ENCODE results near the gene EML6.

DNA sequence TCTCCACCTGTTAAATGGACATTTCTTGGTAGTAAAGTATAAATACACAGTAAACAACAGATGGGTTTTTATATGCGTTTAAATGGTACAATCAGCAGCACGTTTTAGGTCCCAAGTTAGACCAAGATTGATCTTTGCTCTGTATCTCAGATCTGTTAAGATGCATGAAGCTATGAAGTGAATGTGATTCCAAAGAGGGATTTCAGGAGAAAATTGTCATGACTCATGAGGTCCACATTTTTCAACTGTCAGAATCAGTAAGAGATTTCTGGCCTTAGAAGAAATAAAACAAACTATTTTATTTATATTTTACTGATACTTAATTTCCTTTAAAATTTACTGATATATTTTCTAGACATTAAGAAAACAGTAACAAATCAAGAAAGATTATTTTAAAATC lies 142.7 kb downstream of the EML6 start:
- TF ChIP-seq, protein P1, sequence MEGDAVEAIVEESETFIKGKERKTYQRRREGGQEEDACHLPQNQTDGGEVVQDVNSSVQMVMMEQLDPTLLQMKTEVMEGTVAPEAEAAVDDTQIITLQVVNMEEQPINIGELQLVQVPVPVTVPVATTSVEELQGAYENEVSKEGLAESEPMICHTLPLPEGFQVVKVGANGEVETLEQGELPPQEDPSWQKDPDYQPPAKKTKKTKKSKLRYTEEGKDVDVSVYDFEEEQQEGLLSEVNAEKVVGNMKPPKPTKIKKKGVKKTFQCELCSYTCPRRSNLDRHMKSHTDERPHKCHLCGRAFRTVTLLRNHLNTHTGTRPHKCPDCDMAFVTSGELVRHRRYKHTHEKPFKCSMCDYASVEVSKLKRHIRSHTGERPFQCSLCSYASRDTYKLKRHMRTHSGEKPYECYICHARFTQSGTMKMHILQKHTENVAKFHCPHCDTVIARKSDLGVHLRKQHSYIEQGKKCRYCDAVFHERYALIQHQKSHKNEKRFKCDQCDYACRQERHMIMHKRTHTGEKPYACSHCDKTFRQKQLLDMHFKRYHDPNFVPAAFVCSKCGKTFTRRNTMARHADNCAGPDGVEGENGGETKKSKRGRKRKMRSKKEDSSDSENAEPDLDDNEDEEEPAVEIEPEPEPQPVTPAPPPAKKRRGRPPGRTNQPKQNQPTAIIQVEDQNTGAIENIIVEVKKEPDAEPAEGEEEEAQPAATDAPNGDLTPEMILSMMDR (IDR thresholded peaks at IDR 0.05), result no peak
- no peak for TF ChIP-seq POLR2AphosphoS5 (IDR thresholded peaks at IDR 0.05)
